22Rv1 (cell line): ENCODE results near the gene DGKG.

Experiments used
- ZFX ChIP-seq: fragments of 450-650 bp; IDR thresholded peaks from 2 replicates; pipeline ENCODE4 v1.6.1; 2017; ENCODE audit warnings: antibody characterized with exemption, borderline replicate concordance
- TF ChIP-seq, protein P1 (sequence below): fragments of 450-650 bp; IDR thresholded peaks from 2 replicates; pipeline ENCODE4 v1.5.1; 2017; ENCODE audit warnings: mild to moderate bottlenecking

DNA sequence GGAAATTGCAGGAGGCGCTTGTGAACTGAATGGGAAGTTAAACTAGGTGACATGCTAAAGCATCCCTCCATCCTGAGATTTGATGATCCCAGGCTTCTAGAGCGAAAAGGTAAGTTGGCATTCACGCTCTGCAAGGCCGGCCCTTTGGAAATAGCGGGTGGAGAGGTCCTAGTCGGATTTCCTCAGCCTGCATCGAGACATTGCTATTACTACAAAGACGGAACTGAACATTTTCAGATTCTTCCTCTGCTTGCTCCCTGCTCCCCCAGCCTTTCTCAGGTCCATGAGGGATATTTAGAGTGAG is 77.7 kb downstream of the DGKG start:
- TF ChIP-seq, protein P1, sequence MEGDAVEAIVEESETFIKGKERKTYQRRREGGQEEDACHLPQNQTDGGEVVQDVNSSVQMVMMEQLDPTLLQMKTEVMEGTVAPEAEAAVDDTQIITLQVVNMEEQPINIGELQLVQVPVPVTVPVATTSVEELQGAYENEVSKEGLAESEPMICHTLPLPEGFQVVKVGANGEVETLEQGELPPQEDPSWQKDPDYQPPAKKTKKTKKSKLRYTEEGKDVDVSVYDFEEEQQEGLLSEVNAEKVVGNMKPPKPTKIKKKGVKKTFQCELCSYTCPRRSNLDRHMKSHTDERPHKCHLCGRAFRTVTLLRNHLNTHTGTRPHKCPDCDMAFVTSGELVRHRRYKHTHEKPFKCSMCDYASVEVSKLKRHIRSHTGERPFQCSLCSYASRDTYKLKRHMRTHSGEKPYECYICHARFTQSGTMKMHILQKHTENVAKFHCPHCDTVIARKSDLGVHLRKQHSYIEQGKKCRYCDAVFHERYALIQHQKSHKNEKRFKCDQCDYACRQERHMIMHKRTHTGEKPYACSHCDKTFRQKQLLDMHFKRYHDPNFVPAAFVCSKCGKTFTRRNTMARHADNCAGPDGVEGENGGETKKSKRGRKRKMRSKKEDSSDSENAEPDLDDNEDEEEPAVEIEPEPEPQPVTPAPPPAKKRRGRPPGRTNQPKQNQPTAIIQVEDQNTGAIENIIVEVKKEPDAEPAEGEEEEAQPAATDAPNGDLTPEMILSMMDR: no peak
- no peak for TF ChIP-seq ZFX
